Stomach (tissue), 9 donors: ENCODE results near the gene AGPS. TPM values are rescaled to one million over a fixed set of nuclear protein-coding genes. Genes with fewer than 3 reads are reported as not detected.
"Not testable (repeated sequence)": the region's sequence is repeated elsewhere in the genome, so short reads cannot be mapped to it uniquely, and the experiment has no call there.

ENCODE experiments used
- DNase-seq, 2 donors: peaks; one replicate each; pipeline versions ENCODE4 v3.0.0 to v3.0.0-alpha.2; 2013 to 2019
- H3K27ac ChIP-seq, 5 donors: fragments of 200-600 bp in 4 of 5; sonication (generic) in 4 of 5; one replicate each; pipeline ENCODE4 v1.5.1; 2013 to 2019; ENCODE audit warnings: mild to moderate bottlenecking in 1 of 5, moderate library complexity in 1 of 5
- H3K27me3 ChIP-seq, 3 donors: fragments of 200-600 bp; sonication (generic); one replicate each; pipeline ENCODE4 v1.5.1; 2017 to 2019; ENCODE audit warnings: mixed run types in 1 of 3
- H3K36me3 ChIP-seq, 4 donors: fragments of 200-600 bp; sonication (generic); 1 replicate in 3 of 4; 2 replicates in 1 of 4; pipeline ENCODE4 v1.5.1; 2016 to 2019
- H3K4me1 ChIP-seq, 4 donors: fragments of 200-600 bp; sonication (generic); one replicate each; pipeline ENCODE4 v1.5.1; 2016 to 2019
- H3K4me3 ChIP-seq, 4 donors: fragments of 200-600 bp; sonication (generic) in 3 of 4; one replicate each; pipeline ENCODE4 v1.5.1; 2016 to 2019; ENCODE audit warnings: mild to moderate bottlenecking in 1 of 4
- H3K9me3 ChIP-seq, 4 donors: fragments of 200-600 bp; sonication (generic); one replicate each; pipeline ENCODE4 v1.5.1; 2016 to 2019
- EP300 ChIP-seq: sonication (generic); formaldehyde crosslinking; IDR thresholded peaks from one replicate; pipeline ENCODE4 v1.6.1; 2017; ENCODE audit warnings: antibody characterized with exemption
- POLR2A ChIP-seq, 4 donors: fragments of 450-650 bp; IDR thresholded peaks; one replicate each; pipeline ENCODE4 v1.6.1; 2016; ENCODE audit warnings: antibody characterized with exemption in 4 of 4, control low read depth in 2 of 4, mild to moderate bottlenecking in 1 of 4, moderate library complexity in 1 of 4
- POLR2AphosphoS5 ChIP-seq, 3 donors: sonication (generic); formaldehyde crosslinking; IDR thresholded peaks; one replicate each; pipeline ENCODE4 v1.6.1; 2016; ENCODE audit warnings: antibody characterized with exemption in 3 of 3
- WGBS, 5 donors: extraction: QIAGEN DNeasy Blood & Tissue Kit in 3 of 5; methylation state at CpG; one replicate each; pipeline versions ENCODE4 v1.1.5 to v1.1.7; 2013 to 2018; 5-methylcytosine and 5-hydroxymethylcytosine counted together
- intact Hi-C: fragments of 100-400 bp; cut with DNase I; formaldehyde crosslinking; loops from one replicate; pipeline ENCODE4 v1.15.1; 2023; ENCODE audit warnings: low total_unique reads
- polyA plus RNA-seq, 3 donors: library from polyadenylated mRNA; stranded (reverse); fragments of 200-250 nt; gene quantifications; one replicate each; pipeline ENCODE4 v1.2.3, GENCODE V29; 2013
- total RNA-seq, 5 donors: library from RNA; depleted of rRNA; stranded (reverse); fragments of >200 nt; gene quantifications; one replicate each; pipeline versions ENCODE4 v1.1.0 to v1.2.3, GENCODE V29; 2014 to 2016
- TF ChIP-seq, protein P1 (sequence below), 7 experiments: fragments of 450-650 bp in 4 of 7; fragments of 200-600 bp in 3 of 7; sonication (generic) in 3 of 7; IDR thresholded peaks; one replicate each; pipeline ENCODE4 v1.5.1; 2016 to 2019; ENCODE audit warnings: antibody characterized with exemption in 7 of 7, control low read depth in 2 of 7, mild to moderate bottlenecking in 1 of 7
- donor health status: healthy with polysubstance abuse.
- donor health status: Bipolar disorder and iron deficiency.
- donor health status: healthy.

The AGPS gene
- total and polyA plus RNA-seq, 8 donors, result 4.2 to 163 (median 26.4) TPM

DNA sequence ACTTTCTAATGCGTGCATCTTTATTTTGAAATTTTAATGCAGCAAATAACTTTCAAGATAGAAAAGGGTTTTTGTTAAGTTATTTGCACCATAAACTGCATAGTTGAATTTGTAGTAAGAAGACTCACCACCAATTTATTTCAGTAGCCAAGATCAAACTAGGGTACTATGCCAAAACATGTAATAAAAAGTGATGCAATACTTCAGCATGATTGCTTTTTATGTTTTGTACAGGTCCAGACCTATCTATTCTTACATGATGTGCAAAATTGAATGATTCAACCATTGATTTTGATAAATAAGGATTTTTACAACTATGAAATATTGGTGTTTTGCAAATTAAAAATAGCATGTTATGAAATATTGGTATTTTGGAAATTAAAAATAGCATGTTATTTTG lies 26.7 kb downstream of the AGPS start:
- no peak overlapping the region for H3K4me3 ChIP-seq
- H3K27ac ChIP-seq, result no peak overlapping the region
- 88 to 97% (median 89%) methylated on average over 1 of the region's 1 CpG for WGBS, 5 donors
- no peaks in the 10 kb centered on the region for H3K9me3 ChIP-seq
- TF ChIP-seq EP300 (no peak), POLR2A (IDR thresholded peaks at IDR 0.05) (no peak), POLR2AphosphoS5 (IDR thresholded peaks at IDR 0.05) (no peak)
- TF ChIP-seq, protein P1, sequence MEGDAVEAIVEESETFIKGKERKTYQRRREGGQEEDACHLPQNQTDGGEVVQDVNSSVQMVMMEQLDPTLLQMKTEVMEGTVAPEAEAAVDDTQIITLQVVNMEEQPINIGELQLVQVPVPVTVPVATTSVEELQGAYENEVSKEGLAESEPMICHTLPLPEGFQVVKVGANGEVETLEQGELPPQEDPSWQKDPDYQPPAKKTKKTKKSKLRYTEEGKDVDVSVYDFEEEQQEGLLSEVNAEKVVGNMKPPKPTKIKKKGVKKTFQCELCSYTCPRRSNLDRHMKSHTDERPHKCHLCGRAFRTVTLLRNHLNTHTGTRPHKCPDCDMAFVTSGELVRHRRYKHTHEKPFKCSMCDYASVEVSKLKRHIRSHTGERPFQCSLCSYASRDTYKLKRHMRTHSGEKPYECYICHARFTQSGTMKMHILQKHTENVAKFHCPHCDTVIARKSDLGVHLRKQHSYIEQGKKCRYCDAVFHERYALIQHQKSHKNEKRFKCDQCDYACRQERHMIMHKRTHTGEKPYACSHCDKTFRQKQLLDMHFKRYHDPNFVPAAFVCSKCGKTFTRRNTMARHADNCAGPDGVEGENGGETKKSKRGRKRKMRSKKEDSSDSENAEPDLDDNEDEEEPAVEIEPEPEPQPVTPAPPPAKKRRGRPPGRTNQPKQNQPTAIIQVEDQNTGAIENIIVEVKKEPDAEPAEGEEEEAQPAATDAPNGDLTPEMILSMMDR (IDR thresholded peaks at IDR 0.05), result no peak
- H3K27me3 ChIP-seq, result no peaks in the 10 kb centered on the region
- peaks cover 0 to 51% (median 23%) of the 10 kb centered on the region in 4 donors for H3K4me1 ChIP-seq
- DNase-seq, result no peak
- intact Hi-C loops, result no loop called here
- no peaks in the 10 kb centered on the region for H3K36me3 ChIP-seq

DNA sequence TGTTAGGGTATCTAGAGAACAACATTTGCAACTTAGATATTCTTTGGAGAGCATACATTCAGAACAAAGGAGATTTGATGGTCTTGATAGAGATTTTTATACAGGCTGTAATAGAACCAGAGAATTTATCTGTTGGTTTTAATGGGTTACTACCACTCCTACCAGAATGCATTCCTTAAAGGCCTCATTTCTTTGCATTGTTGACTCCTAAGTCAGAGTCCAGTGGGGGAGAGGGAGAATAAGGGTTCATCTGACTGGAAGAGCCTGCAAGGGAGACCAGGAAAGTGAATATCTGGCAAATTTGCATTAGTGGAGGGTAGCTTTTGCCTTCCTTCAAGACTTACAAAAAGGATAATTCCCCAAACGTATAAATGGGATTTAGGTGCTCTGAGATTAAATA lies 29.7 kb downstream of the AGPS start:
- intact Hi-C loops, result loop anchor here (10.0 kb wide), 1 partner anchor 267 kb away; no protein-coding TSS in a partner anchor
- peaks cover 0 to 3% (median 0%) of the 10 kb centered on the region in 4 donors for H3K9me3 ChIP-seq
- H3K4me1 ChIP-seq, result peaks cover 0 to 40% (median 14%) of the 10 kb centered on the region in 4 donors
- peak in 1 of 2 donors; percentile 11 for DNase-seq
- H3K27ac ChIP-seq, result no peak overlapping the region
- TF ChIP-seq EP300 (no peak), POLR2AphosphoS5 (IDR thresholded peaks at IDR 0.05) (no peak), POLR2A (IDR thresholded peaks at IDR 0.05) (no peak)
- TF ChIP-seq, protein P1 (IDR thresholded peaks at IDR 0.05), result no peak
- no peak overlapping the region for H3K4me3 ChIP-seq
- H3K27me3 ChIP-seq, result no peaks in the 10 kb centered on the region
- WGBS, 5 donors, result 32 to 67% (median 61%) methylated on average over 1 of the region's 1 CpG
- no peaks in the 10 kb centered on the region for H3K36me3 ChIP-seq

DNA sequence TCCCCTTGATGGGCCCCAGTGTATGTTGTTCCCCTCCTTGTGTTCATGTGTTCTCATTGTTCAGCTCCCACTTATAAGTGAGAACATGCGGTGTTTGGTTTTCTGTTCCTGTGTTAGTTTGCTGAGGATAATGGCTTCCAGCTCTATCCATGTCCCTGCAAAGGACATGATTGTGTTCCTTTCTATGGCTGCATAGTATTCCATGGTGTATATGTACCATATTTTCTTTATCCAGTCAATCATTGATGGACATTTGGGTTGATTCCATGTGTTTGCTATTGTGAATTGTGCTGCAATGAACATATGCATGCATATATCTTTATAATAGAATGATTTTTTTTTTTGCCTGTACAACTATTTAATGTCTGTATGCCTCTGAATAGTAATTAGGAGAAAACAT lies 31.5 kb downstream of the AGPS start:
- WGBS, 5 donors, result 96 to 100% (median 100%) methylated on average over 1 of the region's 1 CpG
- intact Hi-C loops, result loop anchor here (10.0 kb wide), 1 partner anchor 269 kb away; no protein-coding TSS in a partner anchor
- not testable (repeated sequence) for DNase-seq

DNA sequence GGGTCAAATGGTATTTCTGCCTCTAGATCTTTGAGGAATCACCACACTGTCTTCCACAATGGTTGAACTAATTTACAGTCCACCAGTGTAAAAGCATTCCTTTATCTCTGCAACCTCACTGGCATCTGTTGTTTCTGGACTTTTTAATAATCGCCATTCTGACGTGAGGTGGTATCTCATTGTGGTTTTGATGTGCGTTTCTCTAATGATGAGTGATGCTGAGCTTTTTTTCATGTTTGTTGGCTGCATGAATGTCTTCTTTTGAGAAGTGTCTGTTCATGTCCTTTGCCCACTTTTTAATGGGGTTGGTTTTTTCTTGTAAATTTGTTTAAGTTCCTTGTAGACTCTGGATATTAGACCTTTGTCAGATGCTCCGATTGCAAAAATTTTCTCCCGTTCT lies 32.0 kb downstream of the AGPS start:
- not testable (repeated sequence) for H3K4me3 ChIP-seq, H3K27me3 ChIP-seq, H3K27ac ChIP-seq, DNase-seq, H3K9me3 ChIP-seq
- H3K4me1 ChIP-seq, result peaks cover 0 to 23% (median 9%) of the 10 kb centered on the region in 4 donors
- intact Hi-C loops, result loop anchor here (10.0 kb wide), 1 partner anchor 270 kb away; no protein-coding TSS in a partner anchor
- peaks cover 0 to 15% (median 3%) of the 10 kb centered on the region in 4 donors for H3K36me3 ChIP-seq
- WGBS, 5 donors, result 94 to 98% (median 96%) methylated on average over 5 of the region's 5 CpGs

More for the DNA sequence above, 31.5 kb downstream of the AGPS start:
- H3K27ac ChIP-seq, H3K27me3 ChIP-seq, H3K4me3 ChIP-seq, H3K9me3 ChIP-seq: not testable (repeated sequence)
- Histone ChIP-seq H3K4me1 (peaks cover 0 to 27% (median 12%) of the 10 kb centered on the region in 4 donors), H3K36me3 (peaks cover 0 to 11% (median 0%) of the 10 kb centered on the region in 4 donors)

DNA sequence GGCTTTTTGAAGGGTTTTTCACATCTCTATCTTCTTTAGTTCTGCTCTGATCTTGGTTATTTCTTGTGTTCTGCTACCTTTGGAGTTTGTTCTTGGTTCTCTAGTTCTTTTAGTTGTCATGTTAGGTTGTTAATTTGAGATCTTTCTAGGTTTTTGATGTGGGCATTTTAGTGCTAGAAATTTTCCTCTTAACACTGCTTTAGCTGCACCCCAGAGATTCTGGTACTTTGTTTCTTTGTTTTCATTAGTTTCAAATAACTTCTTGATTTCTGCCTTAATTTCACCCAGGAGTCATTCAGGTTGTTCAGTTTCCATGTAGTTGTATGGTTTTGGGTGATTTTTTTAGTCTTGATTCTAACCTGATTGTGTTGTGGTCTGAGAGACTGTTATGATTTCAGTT lies 34.7 kb downstream of the AGPS start:
- Histone ChIP-seq H3K27ac (no peak overlapping the region), H3K36me3 (peaks cover 0 to 33% (median 9%) of the 10 kb centered on the region in 4 donors), H3K4me3 (no peak overlapping the region), H3K27me3 (no peaks in the 10 kb centered on the region), H3K9me3 (peaks cover 0 to 26% (median 14%) of the 10 kb centered on the region in 4 donors), H3K4me1 (peaks cover 0 to 4% (median 1%) of the 10 kb centered on the region in 4 donors)
- no peak for DNase-seq
- TF ChIP-seq POLR2AphosphoS5 (IDR thresholded peaks at IDR 0.05) (no peak), POLR2A (IDR thresholded peaks at IDR 0.05) (no peak), EP300 (no peak)
- TF ChIP-seq, protein P1 (IDR thresholded peaks at IDR 0.05), result no peak
- intact Hi-C loops, result loop anchor here (10.0 kb wide), 1 partner anchor 273 kb away; no protein-coding TSS in a partner anchor

DNA sequence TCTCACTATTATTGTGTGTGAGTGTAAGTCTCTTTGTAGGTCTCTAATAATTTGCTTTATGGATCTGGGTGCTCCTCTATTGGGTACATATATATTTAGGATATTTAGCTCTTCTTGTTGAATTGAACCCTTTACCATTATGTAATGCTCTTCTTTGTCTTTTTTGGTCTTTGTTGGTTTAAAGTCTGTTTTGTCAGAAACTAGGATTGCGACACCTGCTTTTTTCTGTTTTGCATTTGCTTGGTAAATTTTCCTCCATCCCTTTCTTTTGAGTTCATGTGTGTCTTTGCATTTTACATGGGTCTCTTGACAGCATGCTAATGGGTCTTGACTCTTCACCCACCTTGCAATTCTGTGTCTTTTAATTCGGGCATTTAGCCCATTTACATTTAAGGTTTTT lies 35.4 kb downstream of the AGPS start:
- H3K36me3 ChIP-seq, result peaks cover 0 to 39% (median 12%) of the 10 kb centered on the region in 4 donors
- H3K27ac ChIP-seq, H3K4me1 ChIP-seq, DNase-seq, H3K27me3 ChIP-seq, H3K4me3 ChIP-seq: not testable (repeated sequence)
- H3K9me3 ChIP-seq, result peaks cover 0 to 33% (median 19%) of the 10 kb centered on the region in 4 donors
- intact Hi-C loops, result loop anchor here (10.0 kb wide), 1 partner anchor 273 kb away; no protein-coding TSS in a partner anchor
- WGBS, 5 donors, result 93 to 100% (median 96%) methylated on average over 2 of the region's 2 CpGs
